ENCODE data around the gene TAF15.

- TF ChIP-seq CTCF (conservative IDR thresholded peaks at IDR 0.05; ENCODE audit: low read depth, low read length), result peak; percentile 45
- TF ChIP-seq EZH2 (IDR thresholded peaks at IDR 0.05; ENCODE audit: low read length, unreplicated experiment), result no peak
Measured at GRCh38 chr17:35769895-35770486, 39.3 kb upstream of the TAF15 start.
